Skeletal muscle satellite cell (primary cell): ENCODE measurements around the gene MTA3.
"Not testable (repeated sequence)": the region's sequence is repeated elsewhere in the genome, so short reads cannot be mapped to it uniquely, and the experiment has no call there.

Experiments
- H3K27me3 ChIP-seq: 2 replicates; pipeline ENCODE4 v1.7.0; 2013; ENCODE audit warnings: low read length; ENCODE audit not compliant: control insufficient read depth, insufficient read depth
- H3K36me3 ChIP-seq: 2 replicates; pipeline ENCODE4 v1.7.0; 2013; ENCODE audit warnings: mild to moderate bottlenecking, control low read depth, low read length; ENCODE audit not compliant: insufficient read depth
- H3K4me1 ChIP-seq: 2 replicates; pipeline ENCODE4 v1.7.0; 2013; ENCODE audit warnings: low read length; ENCODE audit not compliant: control insufficient read depth, insufficient read depth
- H3K4me2 ChIP-seq: 2 replicates; pipeline ENCODE4 v1.7.0; 2013; ENCODE audit warnings: mild to moderate bottlenecking, low read length
- H3K4me3 ChIP-seq: 2 replicates; pipeline ENCODE4 v1.7.0; 2013; ENCODE audit warnings: low read length
- H3K9ac ChIP-seq: 2 replicates; pipeline ENCODE4 v1.7.0; 2013; ENCODE audit warnings: mild to moderate bottlenecking, low read depth, low read length, moderate library complexity
- H3K9me3 ChIP-seq: replicated peaks from 2 replicates; pipeline ENCODE4 v1.7.0; 2013; ENCODE audit warnings: mild to moderate bottlenecking, control low read depth, low read length

The MTA3 gene

GRCh38 chr2:42722320-42723190, 154.1 kb downstream of the MTA3 start:
- Histone ChIP-seq H3K9me3 (no peaks in the 10 kb centered on the region), H3K4me1 (peaks cover 4% of the 10 kb centered on the region), H3K36me3 (no peaks in the 10 kb centered on the region), H3K4me3 (no peak overlapping the region), H3K27me3 (no peaks in the 10 kb centered on the region), H3K4me2 (no peak overlapping the region), H3K9ac (no peak overlapping the region)

GRCh38 chr2:42723465-42723864, 155.0 kb downstream of the MTA3 start:
- H3K27me3 ChIP-seq, result no peaks in the 10 kb centered on the region
- H3K4me2 ChIP-seq, result no peak overlapping the region
- H3K4me1 ChIP-seq, result peaks cover 4% of the 10 kb centered on the region
- no peaks in the 10 kb centered on the region for H3K36me3 ChIP-seq
- H3K9ac ChIP-seq, result no peak overlapping the region
- H3K9me3 ChIP-seq, result no peaks in the 10 kb centered on the region
- H3K4me3 ChIP-seq, result no peak overlapping the region

- H3K9ac ChIP-seq, result no peak overlapping the region
- H3K36me3 ChIP-seq, result no peaks in the 10 kb centered on the region
- no peaks in the 10 kb centered on the region for H3K9me3 ChIP-seq
- H3K27me3 ChIP-seq, result no peaks in the 10 kb centered on the region
- peaks cover 4% of the 10 kb centered on the region for H3K4me1 ChIP-seq
- H3K4me2 ChIP-seq, result no peak overlapping the region
- H3K4me3 ChIP-seq, result no peak overlapping the region
Measured at GRCh38 chr2:42724886-42725285, 156.5 kb downstream of the MTA3 start.

GRCh38 chr2:42725657-42726056, 157.2 kb downstream of the MTA3 start:
- Histone ChIP-seq H3K4me3 (no peak overlapping the region), H3K36me3 (no peaks in the 10 kb centered on the region), H3K9me3 (no peaks in the 10 kb centered on the region), H3K4me1 (peaks cover 4% of the 10 kb centered on the region), H3K9ac (no peak overlapping the region), H3K27me3 (no peaks in the 10 kb centered on the region), H3K4me2 (no peak overlapping the region)

GRCh38 chr2:42726680-42727079, 158.2 kb downstream of the MTA3 start:
- no peak overlapping the region for H3K9ac ChIP-seq
- H3K27me3 ChIP-seq, result no peaks in the 10 kb centered on the region
- no peak overlapping the region for H3K4me3 ChIP-seq
- no peak overlapping the region for H3K4me2 ChIP-seq
- H3K4me1 ChIP-seq, result peaks cover 4% of the 10 kb centered on the region
- no peaks in the 10 kb centered on the region for H3K9me3 ChIP-seq
- H3K36me3 ChIP-seq, result no peaks in the 10 kb centered on the region

- H3K4me1 ChIP-seq, H3K9ac ChIP-seq, H3K4me2 ChIP-seq, H3K36me3 ChIP-seq, H3K27me3 ChIP-seq, H3K4me3 ChIP-seq, H3K9me3 ChIP-seq: not testable (repeated sequence)
Measured at GRCh38 chr2:42731316-42731715, 162.9 kb downstream of the MTA3 start.

- no peak overlapping the region for H3K4me2 ChIP-seq
- H3K4me1 ChIP-seq, result no peaks in the 10 kb centered on the region
- no peaks in the 10 kb centered on the region for H3K36me3 ChIP-seq
- no peak overlapping the region for H3K9ac ChIP-seq
- no peaks in the 10 kb centered on the region for H3K27me3 ChIP-seq
- no peak overlapping the region for H3K4me3 ChIP-seq
- no peaks in the 10 kb centered on the region for H3K9me3 ChIP-seq
Measured at GRCh38 chr2:42733852-42734251, 165.4 kb downstream of the MTA3 start.

GRCh38 chr2:42736598-42737322, 168.3 kb downstream of the MTA3 start:
- H3K9ac ChIP-seq, result no peak overlapping the region
- H3K36me3 ChIP-seq, result peaks cover 5% of the 10 kb centered on the region
- no peaks in the 10 kb centered on the region for H3K9me3 ChIP-seq
- H3K4me3 ChIP-seq, result no peak overlapping the region
- H3K4me1 ChIP-seq, result no peaks in the 10 kb centered on the region
- no peak overlapping the region for H3K4me2 ChIP-seq
- H3K27me3 ChIP-seq, result no peaks in the 10 kb centered on the region

GRCh38 chr2:42741140-42741539, 172.7 kb downstream of the MTA3 start:
- Histone ChIP-seq H3K4me2 (no peak overlapping the region), H3K4me1 (peaks cover 16% of the 10 kb centered on the region), H3K27me3 (no peaks in the 10 kb centered on the region), H3K9me3 (no peaks in the 10 kb centered on the region), H3K36me3 (peaks cover 5% of the 10 kb centered on the region), H3K9ac (no peak overlapping the region), H3K4me3 (no peak overlapping the region)

- peaks cover 22% of the 10 kb centered on the region for H3K4me1 ChIP-seq
- H3K4me2 ChIP-seq, result no peak overlapping the region
- H3K4me3 ChIP-seq, result no peak overlapping the region
- H3K9me3 ChIP-seq, result no peaks in the 10 kb centered on the region
- H3K27me3 ChIP-seq, result no peaks in the 10 kb centered on the region
- peaks cover 5% of the 10 kb centered on the region for H3K36me3 ChIP-seq
- H3K9ac ChIP-seq, result no peak overlapping the region
Measured at GRCh38 chr2:42742740-42743658, 174.6 kb downstream of the MTA3 start.

GRCh38 chr2:42743659-42743990, 175.2 kb downstream of the MTA3 start:
- Histone ChIP-seq H3K4me3 (no peak overlapping the region), H3K9me3 (no peaks in the 10 kb centered on the region), H3K36me3 (peaks cover 5% of the 10 kb centered on the region), H3K4me2 (no peak overlapping the region), H3K27me3 (no peaks in the 10 kb centered on the region), H3K9ac (no peak overlapping the region), H3K4me1 (peaks cover 22% of the 10 kb centered on the region)
